ENCODE data around the gene C5orf15. TPM values are rescaled to one million over a fixed set of nuclear protein-coding genes. Genes with fewer than 3 reads are reported as not detected.

Gene C5orf15
- total RNA-seq, 1 experiment from 2014 or later, result 45.2 TPM

DNA sequence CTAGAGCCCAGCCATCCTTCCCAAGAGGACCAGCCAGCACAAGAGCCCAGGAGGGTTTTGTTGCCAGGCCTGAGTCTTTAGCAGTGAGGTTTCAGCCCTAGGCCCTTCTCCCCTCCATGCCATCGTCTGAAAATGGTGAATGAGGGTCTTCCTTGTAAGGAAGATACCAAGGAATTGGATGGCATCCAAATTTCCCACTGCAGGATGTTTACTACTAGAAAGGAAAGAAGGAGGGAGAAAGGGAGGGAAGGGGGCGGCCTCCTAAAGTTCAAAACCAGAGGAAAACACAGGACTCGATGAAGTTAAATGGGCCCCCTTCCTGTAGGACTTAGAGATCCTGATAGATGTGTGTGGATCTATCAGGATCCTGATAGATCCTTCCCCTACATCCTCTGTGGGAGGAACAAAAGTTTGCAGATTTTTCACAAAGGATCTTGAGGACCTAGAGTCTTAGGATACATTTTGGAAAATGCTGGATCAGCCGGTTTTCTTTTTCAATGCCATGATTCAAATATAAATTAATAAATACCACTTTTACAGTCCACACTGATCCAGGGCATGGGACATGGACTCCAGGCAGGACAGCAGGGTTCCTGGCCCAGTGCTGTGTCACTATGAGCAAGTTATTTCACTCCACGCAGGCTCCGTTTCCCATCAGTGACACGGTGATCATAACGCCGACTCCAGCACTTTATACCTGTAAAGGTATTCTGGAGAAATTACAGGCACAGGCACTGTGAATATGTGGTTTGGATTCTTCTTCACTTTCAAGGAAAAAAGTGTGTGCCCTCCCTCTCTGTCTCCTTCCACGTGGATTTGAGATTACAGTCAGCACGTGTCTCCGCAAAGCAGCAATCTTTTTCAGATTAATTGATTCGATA, 40.9 kb downstream of the C5orf15 start:
- no peak overlapping the region for H3K27ac ChIP-seq (ENCODE audit: low read length)
- DNase-seq, result peak; percentile 4
- POLR2A ChIA-PET (ENCODE audit: unreplicated experiment), result no interaction called here

GRCh38 chr5:133926489-133927299, 41.7 kb downstream of the C5orf15 start:
- DNase-seq (no peak), ATAC-seq (no peak)
- TF ChIP-seq EZH2phosphoT487 (IDR thresholded peaks at IDR 0.05; ENCODE audit: borderline replicate concordance, low read length) (no peak), EZH2 (IDR thresholded peaks at IDR 0.05; ENCODE audit: low read length, unreplicated experiment) (no peak)
- TF ChIP-seq, protein P1, sequence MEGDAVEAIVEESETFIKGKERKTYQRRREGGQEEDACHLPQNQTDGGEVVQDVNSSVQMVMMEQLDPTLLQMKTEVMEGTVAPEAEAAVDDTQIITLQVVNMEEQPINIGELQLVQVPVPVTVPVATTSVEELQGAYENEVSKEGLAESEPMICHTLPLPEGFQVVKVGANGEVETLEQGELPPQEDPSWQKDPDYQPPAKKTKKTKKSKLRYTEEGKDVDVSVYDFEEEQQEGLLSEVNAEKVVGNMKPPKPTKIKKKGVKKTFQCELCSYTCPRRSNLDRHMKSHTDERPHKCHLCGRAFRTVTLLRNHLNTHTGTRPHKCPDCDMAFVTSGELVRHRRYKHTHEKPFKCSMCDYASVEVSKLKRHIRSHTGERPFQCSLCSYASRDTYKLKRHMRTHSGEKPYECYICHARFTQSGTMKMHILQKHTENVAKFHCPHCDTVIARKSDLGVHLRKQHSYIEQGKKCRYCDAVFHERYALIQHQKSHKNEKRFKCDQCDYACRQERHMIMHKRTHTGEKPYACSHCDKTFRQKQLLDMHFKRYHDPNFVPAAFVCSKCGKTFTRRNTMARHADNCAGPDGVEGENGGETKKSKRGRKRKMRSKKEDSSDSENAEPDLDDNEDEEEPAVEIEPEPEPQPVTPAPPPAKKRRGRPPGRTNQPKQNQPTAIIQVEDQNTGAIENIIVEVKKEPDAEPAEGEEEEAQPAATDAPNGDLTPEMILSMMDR (conservative IDR thresholded peaks at IDR 0.05; ENCODE audit: low read depth, low read length), result no peak
- Histone ChIP-seq H3K9me3 (ENCODE audit: low read length) (no peaks in the 10 kb centered on the region), H3K4me2 (ENCODE audit: low read length) (no peak overlapping the region), H3K4me3 (ENCODE audit: low read length) (no peak overlapping the region), H4K20me1 (ENCODE audit: low read length) (no peaks in the 10 kb centered on the region), H3K9ac (ENCODE audit: low read length) (no peak overlapping the region), H2AFZ (ENCODE audit: low read length) (no peak overlapping the region), H3K36me3 (ENCODE audit: low read depth, low read length) (no peaks in the 10 kb centered on the region), H3K79me2 (ENCODE audit: low read length) (no peaks in the 10 kb centered on the region), H3F3A (ENCODE audit: low read length, unreplicated experiment) (no peaks in the 10 kb centered on the region), H3K27ac (ENCODE audit: low read length) (no peak overlapping the region), H3K9me2 (replicated peaks; ENCODE audit: low read length) (no peaks in the 10 kb centered on the region), H3K27me3 (ENCODE audit: low read length) (no peaks in the 10 kb centered on the region), H3K4me1 (ENCODE audit: insufficient read depth, low read length) (peaks cover 20% of the 10 kb centered on the region)
- intact Hi-C loops (cut with micrococcal nuclease), result no loop called here
- CTCF ChIA-PET, result no interaction called here
- POLR2A ChIA-PET (ENCODE audit: unreplicated experiment), result no interaction called here
- BruUV-seq (replicated peaks), result no TSS peak

More for the DNA sequence above, 40.9 kb downstream of the C5orf15 start:
- BruUV-seq (replicated peaks), result no TSS peak
- Histone ChIP-seq H4K20me1 (ENCODE audit: low read length) (no peaks in the 10 kb centered on the region), H3K36me3 (ENCODE audit: low read depth, low read length) (no peaks in the 10 kb centered on the region), H3K27me3 (ENCODE audit: low read length) (no peaks in the 10 kb centered on the region), H3K4me2 (ENCODE audit: low read length) (no peak overlapping the region), H3K9me3 (ENCODE audit: low read length) (no peaks in the 10 kb centered on the region), H3K9ac (ENCODE audit: low read length) (no peak overlapping the region), H2AFZ (ENCODE audit: low read length) (no peak overlapping the region), H3K79me2 (ENCODE audit: low read length) (no peaks in the 10 kb centered on the region), H3F3A (ENCODE audit: low read length, unreplicated experiment) (no peaks in the 10 kb centered on the region), H3K9me2 (replicated peaks; ENCODE audit: low read length) (no peaks in the 10 kb centered on the region), H3K4me1 (ENCODE audit: insufficient read depth, low read length) (peaks cover 20% of the 10 kb centered on the region), H3K4me3 (ENCODE audit: low read length) (no peak overlapping the region)
- no peak for ATAC-seq
- intact Hi-C loops (cut with micrococcal nuclease), result no loop called here
- CTCF ChIA-PET, result no interaction called here
- TF ChIP-seq EZH2 (IDR thresholded peaks at IDR 0.05; ENCODE audit: low read length, unreplicated experiment) (no peak), EZH2phosphoT487 (IDR thresholded peaks at IDR 0.05; ENCODE audit: borderline replicate concordance, low read length) (no peak)
- TF ChIP-seq, protein P1 (conservative IDR thresholded peaks at IDR 0.05; ENCODE audit: low read depth, low read length), result no peak
